NOMO-1 treated with dmso at 0.1 percent for 144 hours (cell line): ENCODE measurements around the gene GNS.

Experiments used
- DNase-seq: peaks from one replicate; lab custom pipeline; 2025; ENCODE audit not compliant: unreplicated experiment; lab: John Stamatoyannopoulos, UW

GNS gene

DNA sequence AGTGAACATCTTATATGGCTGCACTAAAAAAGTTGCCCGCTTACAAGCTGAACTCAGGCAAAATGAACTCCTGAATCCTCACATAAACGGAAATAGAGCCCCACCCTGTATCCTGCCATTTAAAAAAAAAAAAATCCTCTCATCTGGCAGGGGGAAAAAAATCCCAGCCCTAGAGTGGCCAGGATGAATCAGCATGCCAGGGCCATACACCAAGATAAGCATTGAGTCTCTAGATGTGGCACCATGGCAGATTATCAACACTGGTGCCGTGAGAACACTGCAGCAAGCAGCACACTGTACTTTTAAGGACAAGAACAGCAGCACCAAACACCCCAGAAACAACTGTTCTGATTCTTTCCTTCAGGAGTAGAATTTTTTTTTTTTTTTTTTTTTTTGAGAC is 83.4 kb downstream of the GNS start:
- no peak for DNase-seq

DNA sequence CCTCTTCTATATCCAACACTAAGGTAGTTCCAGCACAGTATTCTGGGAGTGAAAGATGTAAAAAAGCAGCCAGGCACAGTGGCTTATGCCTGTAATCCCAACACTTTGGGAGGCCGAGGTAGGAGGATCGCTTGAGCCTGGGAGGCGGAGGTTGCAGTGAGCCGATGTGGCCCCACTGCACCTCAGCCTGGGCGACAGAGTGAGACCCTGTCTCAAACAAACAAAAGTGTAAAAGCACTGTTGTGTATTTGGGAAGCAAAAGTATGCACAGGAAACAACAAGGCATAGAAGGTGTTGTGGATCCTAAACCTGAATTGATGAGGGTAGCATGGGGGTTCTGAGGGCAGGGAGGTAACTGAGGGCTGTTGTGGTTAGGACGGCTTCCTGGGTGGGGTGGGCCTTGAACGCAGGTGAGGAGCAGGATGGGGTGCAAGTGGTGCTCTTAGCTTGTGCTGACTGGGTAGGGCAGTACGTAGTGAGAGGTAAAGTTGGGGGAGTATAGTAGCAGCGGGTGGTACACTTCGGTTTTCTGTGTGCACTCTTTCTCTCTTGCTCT is 84.8 kb downstream of the GNS start:
- DNase-seq = no peak

DNA sequence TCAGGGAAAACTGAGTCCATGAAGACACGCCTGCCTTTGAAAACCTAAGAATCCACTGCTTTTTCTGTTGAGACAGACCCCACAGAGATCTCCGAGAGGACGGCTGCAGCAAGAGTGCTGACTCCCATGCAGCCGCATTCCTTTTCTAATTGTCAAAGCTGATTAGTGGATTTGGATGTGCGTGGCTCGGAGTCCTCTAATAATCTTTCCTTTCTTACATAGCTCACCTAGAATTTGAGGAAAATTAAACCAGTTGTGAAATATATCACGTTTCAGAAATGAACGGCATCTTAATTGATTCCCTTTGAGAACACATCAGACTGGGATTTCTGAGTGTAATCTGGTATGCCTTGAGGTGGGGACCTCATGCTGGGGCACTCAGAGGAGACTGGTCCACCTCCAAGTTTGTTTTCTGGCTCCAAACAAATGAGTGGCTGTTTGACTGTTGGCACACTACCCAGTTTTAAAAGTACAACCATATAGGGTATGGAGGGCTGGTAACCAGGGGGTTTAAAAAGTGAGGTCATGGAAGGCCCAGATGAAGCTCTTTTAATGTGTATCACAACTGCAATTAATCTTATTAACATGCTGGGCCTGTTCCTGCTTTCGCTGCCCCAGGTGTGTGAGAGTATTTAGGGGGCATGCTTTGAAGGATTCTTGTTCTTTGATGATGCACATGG is 85.6 kb downstream of the GNS start:
- DNase-seq = no peak

GRCh38 chr12:64672925-64673409 is 86.2 kb downstream of the GNS start:
- no peak for DNase-seq

- DNase-seq = no peak
Observed at GRCh38 chr12:64671681-64672080, 87.5 kb downstream of the GNS start.

- no peak for DNase-seq
Observed at GRCh38 chr12:64670919-64671639, 88.1 kb downstream of the GNS start.

GRCh38 chr12:64670019-64670418 is 89.2 kb downstream of the GNS start:
- DNase-seq = no peak

- no peak for DNase-seq
Observed at GRCh38 chr12:64669270-64669842, 89.8 kb downstream of the GNS start.

- no peak for DNase-seq
Observed at GRCh38 chr12:64667793-64668192, 91.4 kb downstream of the GNS start.

DNA sequence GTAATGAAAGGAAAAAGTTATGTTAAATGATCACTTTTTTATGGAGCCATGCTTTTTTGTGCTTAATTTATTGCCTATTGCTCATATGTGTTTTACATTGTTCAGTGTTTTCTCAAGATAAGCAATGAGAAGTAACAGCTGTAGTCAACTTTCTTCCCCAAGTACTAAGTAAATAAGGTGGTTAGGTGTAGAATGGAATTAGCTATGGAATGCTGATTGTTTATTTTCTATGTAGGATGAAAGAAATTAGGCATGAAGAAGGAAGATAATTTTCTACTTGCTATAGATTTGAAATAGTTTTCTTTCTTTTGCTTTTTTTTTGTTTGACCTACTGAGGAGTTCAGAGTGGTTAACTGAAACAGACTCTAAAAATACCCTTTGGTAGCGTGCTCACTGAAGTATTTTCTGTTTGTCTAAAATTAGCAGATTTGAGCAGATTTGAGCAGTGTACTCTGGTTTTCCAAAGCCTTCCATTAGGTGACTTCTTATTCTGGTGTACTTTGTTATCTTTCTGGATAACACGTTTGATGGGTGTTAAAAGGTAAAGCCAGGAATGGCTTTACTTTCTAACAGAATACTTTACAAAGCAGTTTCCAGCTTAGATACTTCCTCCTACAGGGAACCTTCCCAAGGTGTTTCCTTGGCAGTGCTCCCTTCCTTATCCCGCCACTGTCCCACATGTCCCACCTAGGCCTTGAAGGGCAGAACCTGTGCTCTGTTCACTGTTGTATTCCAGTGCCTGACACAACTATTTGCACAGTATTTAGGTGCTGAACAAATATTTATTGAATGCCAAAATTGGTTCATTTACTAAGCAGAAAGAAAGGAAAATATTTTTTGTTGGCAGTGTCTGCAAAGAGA is 92.9 kb downstream of the GNS start:
- DNase-seq = no peak

- no peak for DNase-seq
Observed at GRCh38 chr12:64665514-64665913, 93.7 kb downstream of the GNS start.
